HL-60 (cell line): Measurements from ENCODE around the gene OR2H1.
"Not testable (repeated sequence)": the region's sequence is repeated elsewhere in the genome, so short reads cannot be mapped to it uniquely, and the experiment has no call there.

Experiments
- DNase-seq, 2 experiments: peaks; one replicate each; pipeline ENCODE4 v3.0.0-alpha.2; 2010 to 2020; ENCODE audit warnings: low read depth in 1 of 2, low spot score in 1 of 2
- H3K27ac ChIP-seq: fragments of 250-450 bp; sonication (Bioruptor Pico); replicated peaks from 2 replicates; pipeline ENCODE4 v1.5.1; 2020; ENCODE audit warnings: mild to moderate bottlenecking, moderate library complexity
- H3K27me3 ChIP-seq: fragments of 250-450 bp; sonication (Bioruptor Pico); 2 replicates; pipeline ENCODE4 v1.5.1; 2021; ENCODE audit warnings: mild to moderate bottlenecking, moderate library complexity; ENCODE audit not compliant: insufficient read depth, poor library complexity, severe bottlenecking
- H3K4me3 ChIP-seq: replicated peaks from 2 replicates; pipeline ENCODE4 v1.5.1; 2011; ENCODE audit warnings: mild to moderate bottlenecking, control low read depth, low read length; ENCODE audit not compliant: insufficient read depth
- CTCF ChIP-seq: IDR thresholded peaks from one replicate; pipeline ENCODE4 v1.5.1; 2011; ENCODE audit warnings: low read length, control low read depth, inconsistent platforms; ENCODE audit not compliant: insufficient read depth
- GABPA ChIP-seq: IDR thresholded peaks from 2 replicates; pipeline ENCODE4 v1.6.1; 2012; ENCODE audit warnings: low read depth
- POLR2AphosphoS5 ChIP-seq: IDR thresholded peaks from 2 replicates; pipeline ENCODE4 v1.6.1; 2012; ENCODE audit warnings: low read depth
- REST ChIP-seq: IDR thresholded peaks from 2 replicates; pipeline ENCODE4 v1.6.1; 2012; ENCODE audit warnings: low read depth; ENCODE audit not compliant: insufficient replicate concordance
- SPI1 ChIP-seq: IDR thresholded peaks from 2 replicates; pipeline ENCODE4 v1.6.1; 2012; ENCODE audit warnings: low read depth, mild to moderate bottlenecking, borderline replicate concordance

OR2H1 gene

DNA sequence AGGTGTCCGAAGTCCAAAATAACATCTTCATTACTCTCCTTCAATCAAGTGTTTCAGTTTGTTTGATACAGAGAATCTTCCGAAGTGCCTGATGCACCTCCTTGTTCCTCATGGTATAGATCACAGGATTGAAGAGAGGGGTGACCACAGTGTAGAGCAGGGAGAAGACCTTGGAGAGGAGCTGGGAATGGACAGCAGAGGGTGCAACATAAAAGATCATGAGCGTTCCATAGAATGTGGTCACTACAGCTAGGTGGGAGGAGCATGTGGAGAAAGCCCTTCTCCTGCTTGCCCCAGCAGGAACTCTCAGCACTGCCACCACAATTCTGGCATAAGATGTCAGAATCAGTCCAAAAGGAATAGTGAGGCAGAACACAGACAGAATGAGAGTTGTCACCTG, 30.3 kb upstream of the OR2H1 start:
- Histone ChIP-seq H3K4me3 (no peak overlapping the region), H3K27ac (no peak overlapping the region), H3K27me3 (no peaks in the 10 kb centered on the region)
- no peak for TF ChIP-seq SPI1
- no peak for TF ChIP-seq REST
- TF ChIP-seq GABPA, result no peak
- TF ChIP-seq POLR2AphosphoS5, result no peak
- TF ChIP-seq CTCF, result no peak
- no peak for DNase-seq

- DNase-seq, H3K27ac ChIP-seq, H3K4me3 ChIP-seq, H3K27me3 ChIP-seq: not testable (repeated sequence)
Observed at GRCh38 chr6:29436730-29437129, 20.2 kb upstream of the OR2H1 start.

DNA sequence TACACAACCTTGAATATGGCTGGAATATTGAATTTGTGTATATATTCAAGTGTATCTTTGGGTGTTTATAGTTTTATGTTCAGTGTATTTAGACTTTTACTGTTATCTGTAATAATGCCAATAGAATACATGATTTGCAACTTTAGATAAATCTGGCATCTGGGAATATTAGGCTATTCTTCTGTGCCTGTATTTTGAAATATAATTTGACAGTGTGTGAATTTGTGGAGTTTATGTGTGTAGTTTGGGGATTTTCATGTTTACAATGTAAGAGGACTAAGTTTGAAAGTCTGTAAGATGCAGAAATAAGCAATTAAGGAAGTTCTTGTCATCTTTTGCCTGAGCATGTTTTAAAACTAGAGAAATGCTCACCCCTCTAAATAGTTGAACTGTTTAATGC, 17.9 kb upstream of the OR2H1 start, which contains the start of gene OR10C1:
TSS of gene OR10C1 (plus strand) at position 301 of the 400 bp plus-strand sequence. CDS start 710 bp downstream, outside the sequence.
- H3K27ac ChIP-seq, result no peak within 1 kb of the TSS
- H3K4me3 ChIP-seq, result no peak within 1 kb of the TSS
- DNase-seq, result no peak
- TF ChIP-seq POLR2AphosphoS5 (no peak), GABPA (no peak), CTCF (no peak), REST (no peak), SPI1 (no peak)
- no peaks in the 10 kb centered on the region for H3K27me3 ChIP-seq

DNA sequence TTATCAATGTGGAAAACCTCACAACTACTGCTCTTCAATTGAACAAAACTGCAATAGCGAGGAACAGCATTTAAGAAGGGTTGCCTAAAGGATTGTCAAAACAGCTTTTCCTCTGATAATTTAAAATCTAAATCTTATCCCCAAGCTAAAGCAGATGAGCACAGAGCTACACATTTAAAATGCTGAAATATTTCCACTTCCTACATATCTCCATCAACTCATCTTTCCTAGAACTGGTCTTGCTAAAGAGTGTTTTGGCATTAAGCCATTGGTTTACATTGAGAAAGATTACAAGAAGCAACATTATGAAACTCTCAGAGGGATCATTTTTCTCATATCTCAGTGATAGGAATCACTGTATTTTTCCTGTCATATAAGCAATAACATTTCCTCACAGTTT, 14.2 kb upstream of the OR2H1 start:
- H3K27ac ChIP-seq, result no peak overlapping the region
- no peaks in the 10 kb centered on the region for H3K27me3 ChIP-seq
- TF ChIP-seq CTCF (no peak), REST (no peak), SPI1 (no peak), POLR2AphosphoS5 (no peak), GABPA (no peak)
- no peak for DNase-seq
- H3K4me3 ChIP-seq, result no peak overlapping the region

DNA sequence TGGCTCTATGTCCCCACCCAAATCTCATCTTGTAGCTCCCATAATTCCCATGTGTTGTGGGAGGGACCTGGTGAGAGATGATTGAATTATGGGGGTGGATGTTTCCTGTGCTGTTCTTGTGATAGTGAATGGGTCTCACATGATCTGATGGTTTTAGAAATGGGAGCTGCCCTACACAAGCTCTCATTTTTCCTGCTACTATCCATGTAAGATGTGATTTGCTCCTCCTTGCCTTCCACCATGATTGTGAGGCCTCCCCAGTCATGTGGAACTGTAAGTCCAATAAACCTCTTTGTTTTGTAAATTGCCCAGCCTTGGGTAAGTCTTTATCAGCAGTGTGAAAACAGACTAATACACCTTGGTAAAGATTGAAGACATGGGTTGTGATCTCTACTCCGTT, 12.9 kb upstream of the OR2H1 start:
- H3K27me3 ChIP-seq, DNase-seq, H3K4me3 ChIP-seq, H3K27ac ChIP-seq: not testable (repeated sequence)
